GM23248 (cell line): Measurements from ENCODE around the gene TBX1.

Experiments
- EZH2 ChIP-seq: fragments of 200-600 bp; sonication (generic); IDR thresholded peaks from 2 replicates; pipeline ENCODE4 v1.6.1; 2018; ENCODE audit warnings: antibody characterized with exemption, mild to moderate bottlenecking; ENCODE audit not compliant: insufficient read depth, poor library complexity, severe bottlenecking
- EZH2phosphoT487 ChIP-seq: fragments of 200-600 bp; sonication (generic); IDR thresholded peaks from 2 replicates; pipeline ENCODE4 v1.6.1; 2018; ENCODE audit warnings: antibody characterized with exemption, moderate library complexity, mild to moderate bottlenecking, low read depth; ENCODE audit not compliant: insufficient read depth

GRCh38 chr22:19756288-19757128, 4.1 kb upstream of the TBX1 start:
- TF ChIP-seq EZH2phosphoT487 (no peak), EZH2 (no peak)
